Sigmoid colon (tissue), 7 donors: ENCODE results near the gene STAT5B. TPM values are rescaled to one million over a fixed set of nuclear protein-coding genes. Genes with fewer than 3 reads are reported as not detected.

Source experiments
- DNase-seq: peaks from one replicate; pipeline ENCODE4 v3.0.0-alpha.2; 2019
- H3K27ac ChIP-seq, 4 donors: fragments of 200-600 bp; sonication (generic); one replicate each; pipeline ENCODE4 v1.5.1; 2016 to 2019; ENCODE audit warnings: mild to moderate bottlenecking in 1 of 4
- H3K27me3 ChIP-seq, 3 donors: fragments of 200-600 bp; sonication (generic); one replicate each; pipeline ENCODE4 v1.5.1; 2019; ENCODE audit warnings: mild to moderate bottlenecking in 1 of 3
- H3K36me3 ChIP-seq, 4 donors: fragments of 200-600 bp; sonication (generic); one replicate each; pipeline ENCODE4 v1.5.1; 2016 to 2019
- H3K4me1 ChIP-seq, 4 donors: fragments of 200-600 bp; sonication (generic); one replicate each; pipeline ENCODE4 v1.5.1; 2017 to 2019
- H3K4me3 ChIP-seq, 4 donors: fragments of 200-600 bp; sonication (generic); one replicate each; pipeline ENCODE4 v1.5.1; 2017 to 2019; ENCODE audit warnings: mild to moderate bottlenecking in 2 of 4, moderate library complexity in 1 of 4
- H3K9me3 ChIP-seq, 4 donors: fragments of 200-600 bp in 3 of 4; sonication (generic) in 3 of 4; one replicate each; pipeline versions ENCODE4 v1.5.1 to v1.6.1; 2013 to 2019
- EP300 ChIP-seq, 4 donors: sonication (generic); formaldehyde crosslinking; IDR thresholded peaks; one replicate each; pipeline ENCODE4 v1.6.1; 2017; ENCODE audit warnings: antibody characterized with exemption in 4 of 4
- POLR2A ChIP-seq, 2 donors: fragments of 450-650 bp; IDR thresholded peaks; one replicate each; pipeline ENCODE4 v1.6.1; 2016; ENCODE audit warnings: antibody characterized with exemption in 2 of 2, mild to moderate bottlenecking in 2 of 2, moderate library complexity in 2 of 2
- POLR2AphosphoS5 ChIP-seq, 4 donors: sonication (generic); formaldehyde crosslinking; IDR thresholded peaks; one replicate each; pipeline ENCODE4 v1.6.1; 2017; ENCODE audit warnings: antibody characterized with exemption in 4 of 4
- WGBS, 2 donors: extraction: QIAGEN DNeasy Blood & Tissue Kit; methylation state at CpG; one replicate each; pipeline ENCODE4 v1.1.7; 2013; 5-methylcytosine and 5-hydroxymethylcytosine counted together
- intact Hi-C: fragments of 100-400 bp; cut with DNase I; formaldehyde crosslinking; loops from one replicate; pipeline ENCODE4 v1.15.1; 2023
- polyA plus RNA-seq, 3 donors: library from polyadenylated mRNA; stranded (reverse); fragments of 200-250 nt; gene quantifications; one replicate each; pipeline ENCODE4 v1.2.3, GENCODE V29; 2013
- total RNA-seq, 4 donors: library from RNA; depleted of rRNA; stranded (reverse); fragments of >200 nt; gene quantifications; one replicate each; pipeline ENCODE4 v1.1.0, GENCODE V29; 2016
- TF ChIP-seq, protein P1 (sequence below), 4 experiments: fragments of 450-650 bp in 3 of 4; fragments of 200-600 bp in 1 of 4; IDR thresholded peaks; one replicate each; pipeline ENCODE4 v1.5.1; 2016 to 2019; ENCODE audit warnings: antibody characterized with exemption in 4 of 4, mild to moderate bottlenecking in 3 of 4, moderate library complexity in 2 of 4
- donor health status: healthy with polysubstance abuse.
- donor health status: Bipolar disorder and iron deficiency.
- donor health status: healthy.

STAT5B gene
- total and polyA plus RNA-seq, 7 donors, result 11.3 to 117 (median 93.5) TPM

DNA sequence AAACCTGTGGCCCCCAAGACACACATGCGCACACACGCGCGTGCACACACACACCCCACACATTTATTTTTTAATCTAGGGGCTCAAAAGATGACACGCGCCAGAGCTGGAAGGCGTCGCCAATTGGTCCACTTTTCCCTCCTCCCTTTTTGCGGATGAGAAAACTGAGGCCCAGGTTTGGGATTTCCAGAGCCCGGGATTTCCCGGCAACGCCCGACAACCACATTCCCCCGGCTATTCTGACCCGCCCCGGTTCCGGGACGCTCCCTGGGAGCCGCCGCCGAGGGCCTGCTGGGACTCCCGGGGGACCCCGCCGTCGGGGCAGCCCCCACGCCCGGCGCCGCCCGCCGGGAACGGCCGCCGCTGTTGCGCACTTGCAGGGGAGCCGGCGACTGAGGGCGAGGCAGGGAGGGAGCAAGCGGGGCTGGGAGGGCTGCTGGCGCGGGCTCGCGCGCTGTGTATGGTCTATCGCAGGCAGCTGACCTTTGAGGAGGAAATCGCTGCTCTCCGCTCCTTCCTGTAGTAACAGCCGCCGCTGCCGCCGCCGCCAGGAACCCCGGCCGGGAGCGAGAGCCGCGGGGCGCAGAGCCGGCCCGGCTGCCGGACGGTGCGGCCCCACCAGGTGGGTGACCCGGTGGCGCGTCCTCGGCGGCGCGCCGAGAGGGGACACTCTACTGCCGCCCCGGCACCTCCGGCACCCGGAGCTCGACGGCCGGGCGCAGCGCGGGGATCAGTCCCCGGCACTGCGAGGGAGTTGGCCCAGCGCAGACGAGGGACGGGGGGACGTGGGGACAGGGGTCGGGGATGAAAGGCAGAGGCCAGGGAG is 12.0 kb upstream of the STAT5B start, which contains the start of gene STAT5A:
STAT5A (plus strand) TSS at position 522 of the 826 bp plus-strand sequence. CDS start 914 bp downstream, outside the sequence.
- Histone ChIP-seq H3K4me1 (peaks cover 0 to 38% (median 35%) of the 10 kb centered on the region in 4 donors), H3K27ac (peak within 1 kb of the TSS; percentile 92 to 97 (median 94)), H3K4me3 (peak within 1 kb of the TSS; percentile 61 to 85 (median 64)), H3K9me3 (no peaks in the 10 kb centered on the region), H3K27me3 (no peaks in the 10 kb centered on the region), H3K36me3 (peaks cover 0 to 14% (median 4%) of the 10 kb centered on the region in 4 donors)
- peak; percentile 98 for DNase-seq
- TF ChIP-seq POLR2AphosphoS5 (IDR thresholded peaks at IDR 0.05) (peak; percentile 83 to 95 (median 88)), EP300 (IDR thresholded peaks at IDR 0.05) (no peak), POLR2A (IDR thresholded peaks at IDR 0.05) (peak; percentile 18 to 54)
- TF ChIP-seq, protein P1, sequence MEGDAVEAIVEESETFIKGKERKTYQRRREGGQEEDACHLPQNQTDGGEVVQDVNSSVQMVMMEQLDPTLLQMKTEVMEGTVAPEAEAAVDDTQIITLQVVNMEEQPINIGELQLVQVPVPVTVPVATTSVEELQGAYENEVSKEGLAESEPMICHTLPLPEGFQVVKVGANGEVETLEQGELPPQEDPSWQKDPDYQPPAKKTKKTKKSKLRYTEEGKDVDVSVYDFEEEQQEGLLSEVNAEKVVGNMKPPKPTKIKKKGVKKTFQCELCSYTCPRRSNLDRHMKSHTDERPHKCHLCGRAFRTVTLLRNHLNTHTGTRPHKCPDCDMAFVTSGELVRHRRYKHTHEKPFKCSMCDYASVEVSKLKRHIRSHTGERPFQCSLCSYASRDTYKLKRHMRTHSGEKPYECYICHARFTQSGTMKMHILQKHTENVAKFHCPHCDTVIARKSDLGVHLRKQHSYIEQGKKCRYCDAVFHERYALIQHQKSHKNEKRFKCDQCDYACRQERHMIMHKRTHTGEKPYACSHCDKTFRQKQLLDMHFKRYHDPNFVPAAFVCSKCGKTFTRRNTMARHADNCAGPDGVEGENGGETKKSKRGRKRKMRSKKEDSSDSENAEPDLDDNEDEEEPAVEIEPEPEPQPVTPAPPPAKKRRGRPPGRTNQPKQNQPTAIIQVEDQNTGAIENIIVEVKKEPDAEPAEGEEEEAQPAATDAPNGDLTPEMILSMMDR (IDR thresholded peaks at IDR 0.05), result no peak
- intact Hi-C loops, result loop anchor here (2.0 to 5.0 kb wide), 3 partner anchors 23 to 96 kb away; partner anchors contain the start of gene GHDC
- WGBS, 2 donors, result 3 to 4% methylated on average over 88 of the region's 88 CpGs

DNA sequence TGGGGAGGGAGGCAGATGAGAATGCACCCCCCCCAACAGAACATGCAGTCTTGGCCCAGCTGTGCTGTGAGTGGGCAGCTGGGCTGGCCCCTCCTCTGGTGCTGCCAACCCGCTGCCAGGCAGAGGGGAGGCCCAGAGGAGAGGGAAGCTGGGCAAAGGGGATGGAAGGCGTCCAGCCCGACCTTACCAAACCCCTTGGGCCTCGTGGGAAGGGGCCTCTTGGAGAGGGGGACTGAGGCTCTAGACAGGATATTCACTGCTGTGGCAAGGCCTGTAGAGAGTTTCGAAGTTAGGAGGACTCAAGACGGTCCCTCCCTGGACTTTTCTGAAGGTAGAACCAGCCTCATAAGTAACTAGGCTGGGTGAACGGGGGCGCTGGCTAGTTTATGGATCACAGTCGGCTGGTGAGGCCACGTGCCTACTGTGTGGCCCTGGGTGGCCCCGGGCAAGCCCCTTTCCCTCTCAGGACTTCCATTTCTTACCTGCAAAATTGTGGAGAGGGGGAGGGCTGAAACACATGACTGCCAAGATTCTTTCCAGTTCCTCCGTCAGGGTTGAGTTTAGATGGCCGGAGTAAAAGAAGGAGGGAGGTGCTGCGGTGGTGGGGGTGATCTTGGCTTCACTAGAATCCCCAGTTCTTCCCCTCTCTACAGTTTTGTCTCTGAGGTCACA is 11.2 kb upstream of the STAT5B start:
- 16 to 42% methylated on average over 14 of the region's 14 CpGs for WGBS, 2 donors
- H3K27me3 ChIP-seq, result no peaks in the 10 kb centered on the region
- peak; percentile 86 for DNase-seq
- no peaks in the 10 kb centered on the region for H3K9me3 ChIP-seq
- intact Hi-C loops, result loop anchor here (5.0 kb wide), 2 partner anchors 65 to 95 kb away; partner anchors contain the start of gene GHDC
- peak overlapping the region; percentile 92 to 97 (median 94) for H3K27ac ChIP-seq
- peaks cover 0 to 38% (median 35%) of the 10 kb centered on the region in 4 donors for H3K4me1 ChIP-seq
- peak overlapping the region; percentile 61 to 85 (median 64) for H3K4me3 ChIP-seq
- peak; percentile 18 to 31 for TF ChIP-seq POLR2A (IDR thresholded peaks at IDR 0.05)
- peak; percentile 37 to 70 (median 64) for TF ChIP-seq POLR2AphosphoS5 (IDR thresholded peaks at IDR 0.05)
- TF ChIP-seq, protein P1 (IDR thresholded peaks at IDR 0.05), result no peak
- no peak for TF ChIP-seq EP300 (IDR thresholded peaks at IDR 0.05)
- H3K36me3 ChIP-seq, result peaks cover 0 to 7% (median 0%) of the 10 kb centered on the region in 4 donors

DNA sequence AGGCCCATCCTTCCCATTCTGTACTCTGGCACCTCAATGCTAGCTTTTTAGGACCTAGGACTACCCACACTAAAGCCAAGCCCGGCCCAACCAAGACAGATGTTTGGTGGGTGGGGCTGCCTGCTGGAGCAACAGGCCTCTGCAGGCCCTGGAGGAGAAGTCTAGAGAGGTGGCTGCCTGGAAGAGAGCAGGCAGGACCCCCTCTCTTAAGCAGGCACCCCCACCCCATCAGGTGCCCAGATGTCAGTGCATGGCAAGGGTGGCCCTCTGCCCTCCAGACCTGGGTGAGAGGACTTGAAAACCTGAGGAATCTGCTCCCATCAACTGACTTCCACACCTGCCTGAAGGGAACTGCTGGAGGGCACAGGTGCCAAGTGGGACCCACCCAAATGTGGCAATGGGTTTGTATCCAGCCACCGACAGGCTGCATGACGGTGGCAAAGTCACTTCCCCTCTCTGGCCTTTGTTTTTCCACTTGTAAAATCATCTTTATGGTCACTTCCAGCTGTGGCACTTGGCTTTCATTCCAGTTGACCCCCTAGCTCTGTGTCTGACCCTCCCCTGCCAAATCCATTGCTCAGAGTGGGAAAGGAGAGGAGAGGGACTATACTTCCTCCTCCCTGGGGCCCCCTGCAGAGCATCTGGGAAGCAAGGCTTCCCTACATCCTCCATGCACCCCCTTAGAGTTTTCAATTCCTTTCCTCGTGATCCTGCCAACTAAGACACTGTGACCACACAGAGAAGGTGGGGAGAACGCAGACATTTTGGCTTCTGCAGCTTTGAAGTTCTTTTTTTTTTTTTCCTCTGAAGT is 10.4 kb upstream of the STAT5B start:
- TF ChIP-seq, protein P1 (IDR thresholded peaks at IDR 0.05), result no peak
- TF ChIP-seq EP300 (IDR thresholded peaks at IDR 0.05) (no peak), POLR2A (IDR thresholded peaks at IDR 0.05) (no peak), POLR2AphosphoS5 (IDR thresholded peaks at IDR 0.05) (no peak)
- Histone ChIP-seq H3K9me3 (no peaks in the 10 kb centered on the region), H3K4me1 (peaks cover 0 to 38% (median 35%) of the 10 kb centered on the region in 4 donors), H3K36me3 (no peaks in the 10 kb centered on the region), H3K27me3 (no peaks in the 10 kb centered on the region), H3K27ac (peak overlapping the region; percentile 92 to 97 (median 94)), H3K4me3 (peak overlapping the region; percentile 61 to 85 (median 64))
- peak; percentile 78 for DNase-seq
- intact Hi-C loops, result loop anchor here (5.0 kb wide), 2 partner anchors 64 to 94 kb away; partner anchors contain the start of gene GHDC
- WGBS, 2 donors, result 31 to 33% methylated on average over 5 of the region's 5 CpGs
